Prostate gland (tissue), 2 donors: ENCODE data around the gene NUDT8.

Experiments used
- POLR2A ChIP-seq: fragments of 450-650 bp; IDR thresholded peaks from one replicate; pipeline ENCODE4 v1.6.1; 2016; ENCODE audit warnings: antibody characterized with exemption, mild to moderate bottlenecking
- TF ChIP-seq, protein P1 (sequence below), 4 experiments: fragments of 200-600 bp in 2 of 4; fragments of 450-650 bp in 2 of 4; sonication (generic) in 2 of 4; IDR thresholded peaks; 1 replicate in 3 of 4; 2 replicates in 1 of 4; pipeline ENCODE4 v1.5.1; 2016 to 2019; ENCODE audit warnings: antibody characterized with exemption in 4 of 4, mild to moderate bottlenecking in 2 of 4, moderate library complexity in 2 of 4

DNA sequence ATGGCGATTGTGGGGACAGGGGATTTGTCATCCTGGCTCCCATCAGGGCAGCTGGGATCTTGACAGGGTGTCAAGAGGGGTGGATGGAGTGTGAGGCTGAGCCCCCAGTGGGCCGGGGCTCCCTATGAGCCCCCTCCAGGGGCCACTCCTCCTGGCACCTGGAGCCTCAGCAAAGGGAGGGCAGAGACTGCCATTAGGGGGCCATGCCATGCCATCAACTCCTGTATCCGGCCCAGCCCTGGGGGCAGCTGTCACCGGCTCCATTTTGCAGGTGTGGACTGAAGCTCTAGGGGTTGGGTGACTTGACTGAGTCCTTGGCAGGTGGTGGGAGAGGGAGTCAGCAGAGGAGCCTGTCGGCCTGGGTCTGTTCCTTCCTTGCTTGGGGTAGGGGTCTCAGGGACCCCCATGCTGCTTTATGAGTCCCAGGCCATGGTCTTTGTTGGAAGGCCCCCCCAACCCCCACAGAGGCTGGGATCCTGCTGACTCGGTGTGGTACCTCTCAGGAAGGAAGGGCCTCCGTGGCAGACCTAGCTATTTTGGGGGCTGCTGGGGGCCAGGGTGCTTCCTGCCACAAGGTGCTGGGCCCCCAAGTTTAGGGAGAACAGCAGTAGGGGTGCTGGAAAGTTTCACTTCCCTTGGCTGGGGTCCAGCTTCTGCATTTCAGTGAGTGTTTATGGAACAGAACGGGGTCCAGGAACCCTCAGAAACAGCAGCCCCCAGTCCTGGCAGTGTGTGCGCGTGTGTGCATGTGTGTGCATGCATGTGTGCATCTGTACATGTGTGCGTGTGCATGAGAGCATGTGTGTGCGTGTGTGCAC is 19.3 kb upstream of the NUDT8 start:
- TF ChIP-seq, protein P1, sequence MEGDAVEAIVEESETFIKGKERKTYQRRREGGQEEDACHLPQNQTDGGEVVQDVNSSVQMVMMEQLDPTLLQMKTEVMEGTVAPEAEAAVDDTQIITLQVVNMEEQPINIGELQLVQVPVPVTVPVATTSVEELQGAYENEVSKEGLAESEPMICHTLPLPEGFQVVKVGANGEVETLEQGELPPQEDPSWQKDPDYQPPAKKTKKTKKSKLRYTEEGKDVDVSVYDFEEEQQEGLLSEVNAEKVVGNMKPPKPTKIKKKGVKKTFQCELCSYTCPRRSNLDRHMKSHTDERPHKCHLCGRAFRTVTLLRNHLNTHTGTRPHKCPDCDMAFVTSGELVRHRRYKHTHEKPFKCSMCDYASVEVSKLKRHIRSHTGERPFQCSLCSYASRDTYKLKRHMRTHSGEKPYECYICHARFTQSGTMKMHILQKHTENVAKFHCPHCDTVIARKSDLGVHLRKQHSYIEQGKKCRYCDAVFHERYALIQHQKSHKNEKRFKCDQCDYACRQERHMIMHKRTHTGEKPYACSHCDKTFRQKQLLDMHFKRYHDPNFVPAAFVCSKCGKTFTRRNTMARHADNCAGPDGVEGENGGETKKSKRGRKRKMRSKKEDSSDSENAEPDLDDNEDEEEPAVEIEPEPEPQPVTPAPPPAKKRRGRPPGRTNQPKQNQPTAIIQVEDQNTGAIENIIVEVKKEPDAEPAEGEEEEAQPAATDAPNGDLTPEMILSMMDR (IDR thresholded peaks at IDR 0.05), result no peak
- no peak for TF ChIP-seq POLR2A
